ENCODE measurements around the gene EDC4. TPM values are rescaled to one million over a fixed set of nuclear protein-coding genes. Genes with fewer than 3 reads are reported as not detected.

The EDC4 gene
- total RNA-seq, 4 donors from 2014 or later, result 38.6 to 86.5 (median 56.7) TPM

DNA sequence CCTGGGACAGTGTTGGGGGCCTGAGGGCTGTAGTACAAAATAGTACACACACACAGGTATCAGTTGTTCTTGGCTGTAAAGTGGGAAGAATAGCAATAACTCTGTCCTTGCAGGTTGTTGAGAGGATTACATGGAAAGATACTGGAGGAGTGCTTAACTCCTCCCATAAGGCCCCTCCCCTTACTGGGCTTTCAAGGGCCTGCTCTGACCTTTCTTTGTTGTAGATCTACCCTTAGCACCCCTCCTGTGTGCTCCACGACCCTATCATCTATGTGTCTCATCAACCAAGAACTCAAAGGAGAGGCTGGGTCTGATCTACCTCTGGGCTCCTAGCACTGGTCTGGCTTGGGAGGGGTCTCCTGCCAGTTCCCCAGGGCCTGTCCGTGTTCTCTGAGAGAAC lies 8.3 kb upstream of the EDC4 start:
- 86 to 89% methylated on average over 2 of the region's 2 CpGs for WGBS, 2 donors
- TF ChIP-seq, protein P1, sequence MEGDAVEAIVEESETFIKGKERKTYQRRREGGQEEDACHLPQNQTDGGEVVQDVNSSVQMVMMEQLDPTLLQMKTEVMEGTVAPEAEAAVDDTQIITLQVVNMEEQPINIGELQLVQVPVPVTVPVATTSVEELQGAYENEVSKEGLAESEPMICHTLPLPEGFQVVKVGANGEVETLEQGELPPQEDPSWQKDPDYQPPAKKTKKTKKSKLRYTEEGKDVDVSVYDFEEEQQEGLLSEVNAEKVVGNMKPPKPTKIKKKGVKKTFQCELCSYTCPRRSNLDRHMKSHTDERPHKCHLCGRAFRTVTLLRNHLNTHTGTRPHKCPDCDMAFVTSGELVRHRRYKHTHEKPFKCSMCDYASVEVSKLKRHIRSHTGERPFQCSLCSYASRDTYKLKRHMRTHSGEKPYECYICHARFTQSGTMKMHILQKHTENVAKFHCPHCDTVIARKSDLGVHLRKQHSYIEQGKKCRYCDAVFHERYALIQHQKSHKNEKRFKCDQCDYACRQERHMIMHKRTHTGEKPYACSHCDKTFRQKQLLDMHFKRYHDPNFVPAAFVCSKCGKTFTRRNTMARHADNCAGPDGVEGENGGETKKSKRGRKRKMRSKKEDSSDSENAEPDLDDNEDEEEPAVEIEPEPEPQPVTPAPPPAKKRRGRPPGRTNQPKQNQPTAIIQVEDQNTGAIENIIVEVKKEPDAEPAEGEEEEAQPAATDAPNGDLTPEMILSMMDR (IDR thresholded peaks at IDR 0.05), result no peak
- TF ChIP-seq POLR2A (IDR thresholded peaks at IDR 0.05), result no peak
- DNase-seq (ENCODE audit: low spot score in 2 of 2), result no peak
- no peak overlapping the region for H3K4me3 ChIP-seq (ENCODE audit: low read depth, poor library complexity, severe bottlenecking)
- intact Hi-C loops (cut with DNase I; ENCODE audit: low total_unique reads), result no loop called here

DNA sequence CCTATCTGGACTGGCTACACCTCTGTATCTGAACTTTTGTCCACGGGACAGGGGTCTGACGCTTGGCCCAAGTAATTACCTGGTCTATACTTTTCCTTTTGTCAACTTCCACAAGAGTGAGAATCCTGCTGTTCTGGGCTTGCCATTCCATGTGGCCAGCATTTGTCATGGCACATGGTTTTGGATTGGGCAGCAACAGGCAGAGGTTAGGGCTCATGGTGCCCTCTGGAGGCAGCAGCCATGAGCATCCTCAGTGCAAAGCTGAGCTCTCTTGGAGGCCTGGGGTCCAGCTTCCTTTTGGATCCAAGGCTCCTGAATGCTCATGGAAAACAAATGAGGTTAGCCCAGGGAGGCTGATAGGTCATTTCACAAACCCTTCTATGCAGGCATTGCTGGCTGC lies 7.5 kb upstream of the EDC4 start:
- H3K4me3 ChIP-seq (ENCODE audit: low read depth, poor library complexity, severe bottlenecking), result no peak overlapping the region
- TF ChIP-seq POLR2A (IDR thresholded peaks at IDR 0.05), result no peak
- TF ChIP-seq, protein P1 (IDR thresholded peaks at IDR 0.05), result no peak
- intact Hi-C loops (cut with DNase I; ENCODE audit: low total_unique reads), result no loop called here
- no peak for DNase-seq (ENCODE audit: low spot score in 2 of 2)
- 95 to 100% methylated on average over 2 of the region's 2 CpGs for WGBS, 2 donors

DNA sequence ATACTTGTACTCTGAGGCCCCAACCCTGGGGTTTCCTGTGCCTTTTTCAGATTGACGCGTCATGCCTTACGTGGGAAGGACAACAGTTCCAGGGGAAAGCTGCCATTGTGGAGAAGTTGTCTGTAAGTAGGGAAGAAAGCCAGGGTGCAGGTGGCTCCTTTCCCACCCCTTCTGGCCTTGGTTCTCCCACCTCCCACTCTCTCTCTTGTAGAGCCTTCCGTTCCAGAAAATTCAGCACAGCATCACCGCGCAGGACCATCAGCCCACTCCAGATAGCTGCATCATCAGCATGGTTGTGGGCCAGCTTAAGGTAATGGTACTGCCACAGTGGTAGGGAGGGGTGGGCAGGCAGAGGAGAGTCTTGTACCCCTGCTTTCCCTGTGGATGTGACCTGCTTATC lies 4.6 kb upstream of the EDC4 start:
- no peak for DNase-seq (ENCODE audit: low spot score in 2 of 2)
- TF ChIP-seq, protein P1 (IDR thresholded peaks at IDR 0.05), result no peak
- no peak for TF ChIP-seq POLR2A (IDR thresholded peaks at IDR 0.05)
- intact Hi-C loops (cut with DNase I; ENCODE audit: low total_unique reads), result no loop called here
- 92 to 98% methylated on average over 6 of the region's 6 CpGs for WGBS, 2 donors
- H3K4me3 ChIP-seq (ENCODE audit: low read depth, poor library complexity, severe bottlenecking), result no peak overlapping the region

DNA sequence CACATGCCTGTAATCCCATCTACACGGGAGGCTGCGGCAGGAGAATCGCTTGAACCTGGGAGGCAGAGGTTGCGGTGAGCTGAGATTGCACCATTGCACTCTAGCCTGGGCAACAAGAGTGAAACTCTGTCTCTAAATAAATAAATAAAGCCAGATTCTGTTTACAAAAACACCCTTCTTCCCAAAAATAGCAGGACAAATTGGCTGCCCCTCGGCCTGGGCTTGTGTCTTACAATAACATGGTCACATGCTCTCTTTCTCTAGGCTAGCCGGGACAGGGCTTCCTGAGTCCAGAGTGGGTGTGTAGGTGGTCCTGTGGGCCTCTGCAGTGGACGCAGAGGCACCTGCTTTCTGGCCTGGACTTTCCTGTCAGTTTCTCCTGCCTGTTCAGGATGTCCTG lies 3.2 kb upstream of the EDC4 start:
- H3K4me3 ChIP-seq (ENCODE audit: low read depth, poor library complexity, severe bottlenecking), result no peak overlapping the region
- WGBS, 2 donors, result 83 to 89% methylated on average over 7 of the region's 7 CpGs
- DNase-seq (ENCODE audit: low spot score in 2 of 2), result no peak
- intact Hi-C loops (cut with DNase I; ENCODE audit: low total_unique reads), result no loop called here
- TF ChIP-seq, protein P1 (IDR thresholded peaks at IDR 0.05), result no peak
- no peak for TF ChIP-seq POLR2A (IDR thresholded peaks at IDR 0.05)

DNA sequence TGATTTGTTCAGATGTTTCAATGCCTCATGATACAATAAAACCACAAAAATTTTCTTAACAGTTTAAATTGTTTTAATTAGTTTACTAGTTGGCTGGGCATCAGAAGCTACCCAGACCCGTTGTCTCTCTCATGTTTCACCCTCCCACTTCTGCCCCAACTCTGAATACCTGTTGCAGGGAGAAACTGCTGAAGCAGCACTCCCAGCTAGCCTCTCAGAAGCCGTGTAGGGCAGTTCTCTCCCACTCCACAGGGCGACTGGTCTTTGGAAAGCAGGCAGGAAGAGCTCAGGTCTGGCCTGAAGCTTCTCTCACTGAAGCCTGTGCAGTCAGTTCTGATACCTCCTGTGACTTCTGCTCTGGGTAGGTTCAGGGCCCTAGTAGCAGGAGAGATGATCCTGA lies 1.6 kb upstream of the EDC4 start:
- H3K4me3 ChIP-seq (ENCODE audit: low read depth, poor library complexity, severe bottlenecking), result no peak overlapping the region
- intact Hi-C loops (cut with DNase I; ENCODE audit: low total_unique reads), result no loop called here
- no peak for DNase-seq (ENCODE audit: low spot score in 2 of 2)
- TF ChIP-seq, protein P1 (IDR thresholded peaks at IDR 0.05), result no peak
- no peak for TF ChIP-seq POLR2A (IDR thresholded peaks at IDR 0.05)
- 61 to 63% methylated on average over 3 of the region's 3 CpGs for WGBS, 2 donors

DNA sequence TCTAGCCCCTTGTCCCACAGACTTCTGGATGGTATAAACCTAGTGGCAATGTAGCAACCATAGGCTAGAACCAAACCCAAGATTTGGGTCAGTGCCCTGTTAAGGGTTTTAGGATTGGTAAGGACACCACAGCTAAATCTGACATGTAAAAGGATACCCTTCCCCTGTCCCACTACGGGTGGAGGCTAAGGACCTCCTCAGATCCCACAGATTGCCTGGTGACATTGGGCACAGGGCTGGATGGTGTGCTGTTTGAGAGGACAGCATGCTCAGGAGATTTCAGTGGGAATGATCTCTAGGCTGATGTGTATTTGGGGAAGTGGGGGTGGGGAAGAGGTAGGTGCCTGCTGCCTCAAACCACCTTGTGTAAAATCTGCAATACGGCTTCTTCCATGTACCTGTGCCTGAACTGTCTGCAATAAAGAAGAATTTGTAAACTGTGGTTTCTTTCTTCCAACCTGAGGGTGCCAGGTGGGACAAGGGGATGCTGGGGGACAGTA lies 671 bp upstream of the EDC4 start:
- intact Hi-C loops (cut with DNase I; ENCODE audit: low total_unique reads), result no loop called here
- peak overlapping the region; percentile 93 for H3K4me3 ChIP-seq (ENCODE audit: low read depth, poor library complexity, severe bottlenecking)
- DNase-seq (ENCODE audit: low spot score in 2 of 2), result no peak
- 71 to 78% methylated on average over 2 of the region's 2 CpGs for WGBS, 2 donors
- TF ChIP-seq, protein P1 (IDR thresholded peaks at IDR 0.05), result no peak
- TF ChIP-seq POLR2A (IDR thresholded peaks at IDR 0.05), result no peak
